ENCODE data around the gene HINT2. TPM values are rescaled to one million over a fixed set of nuclear protein-coding genes. Genes with fewer than 3 reads are reported as not detected.

The HINT2 gene
- total and polyA plus RNA-seq, 3 experiments from 2014 or later, result 65.1 to 71.7 (median 69.4) TPM

DNA sequence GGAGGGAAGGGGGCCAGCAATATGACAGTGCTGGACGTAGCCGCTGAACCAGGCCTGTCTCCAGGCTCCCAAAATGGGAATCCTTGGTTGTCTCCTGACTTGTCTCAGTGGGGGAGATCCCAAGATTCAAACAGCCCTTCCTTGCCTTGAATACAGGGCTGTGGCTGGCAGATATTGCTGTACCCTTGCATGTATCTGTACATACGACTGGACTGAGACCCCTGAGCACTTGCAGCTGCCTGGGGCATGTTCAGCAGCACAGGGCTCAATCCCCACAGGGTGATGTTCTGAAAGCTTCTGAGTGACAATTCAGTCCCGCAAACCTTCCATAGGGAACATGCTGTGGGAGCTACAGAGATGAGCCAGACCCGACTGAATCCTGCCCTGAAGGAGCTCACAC, 42.0 kb upstream of the HINT2 start:
- no peaks in the 10 kb centered on the region for H3K4me1 ChIP-seq (ENCODE audit: insufficient read depth, low read length)
- no peak overlapping the region for H3K27ac ChIP-seq (ENCODE audit: low read depth, low read length)
- ChIA-PET CTCF (interaction anchor here (1.4 kb wide), 1 partner anchor 10 kb away, joined by 3 read pairs; no protein-coding TSS in a partner anchor), POLR2A (no interaction called here)
- no peaks in the 10 kb centered on the region for H3K9me3 ChIP-seq (ENCODE audit: low read length)
- no peak for DNase-seq
- no peak overlapping the region for H3K27ac Mint-ChIP-seq
- H3K4me3 Mint-ChIP-seq, result no peak overlapping the region
- peaks cover 0 to 6% (median 5%) of the 10 kb centered on the region in 3 donors for H3K4me1 Mint-ChIP-seq
- H3K36me3 ChIP-seq (ENCODE audit: insufficient read depth, low read length), result no peaks in the 10 kb centered on the region
- H3K27me3 ChIP-seq (ENCODE audit: insufficient read depth, low read length, poor library complexity, severe bottlenecking), result no peaks in the 10 kb centered on the region
- peaks cover 7 to 13% of the 10 kb centered on the region in 2 donors for H3K27me3 Mint-ChIP-seq
- no peaks in the 10 kb centered on the region for H3K36me3 Mint-ChIP-seq
- no peaks in the 10 kb centered on the region for H3K9me3 Mint-ChIP-seq
- no peak overlapping the region for H3K4me3 ChIP-seq (ENCODE audit: low read length)

DNA sequence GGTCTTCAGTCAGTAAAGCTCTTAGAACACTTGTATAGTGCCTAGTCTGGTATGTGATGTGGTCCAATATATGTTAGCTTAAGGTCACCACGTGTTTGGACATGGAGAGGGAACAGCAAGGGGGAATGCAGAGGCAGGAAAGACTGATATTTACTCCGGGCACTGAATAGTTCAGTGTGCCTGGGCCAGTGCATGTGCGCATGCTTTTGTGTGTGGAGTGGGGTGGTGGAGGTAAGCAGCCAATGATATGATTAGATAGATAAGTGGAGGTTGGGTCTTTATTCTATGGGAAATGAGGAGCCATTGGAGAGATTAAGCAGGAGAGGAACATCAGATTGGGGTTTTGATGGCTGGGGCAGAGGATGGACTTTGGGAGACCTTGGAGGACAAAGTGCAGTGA, 41.4 kb upstream of the HINT2 start:
- POLR2A ChIA-PET, result no interaction called here
- Mint-ChIP-seq H3K4me3 (no peak overlapping the region), H3K27ac (peak overlapping the region in 1 of 8 donors; percentile 10), H3K4me1 (peaks cover 0 to 6% (median 5%) of the 10 kb centered on the region in 3 donors), H3K27me3 (peaks cover 5 to 9% of the 10 kb centered on the region in 2 donors), H3K9me3 (no peaks in the 10 kb centered on the region), H3K36me3 (no peaks in the 10 kb centered on the region)
- DNase-seq, result no peak
- CTCF ChIA-PET, result interaction anchor here (0.7 to 1.4 kb wide), 2 partner anchors 9 to 26 kb away, joined by 3 read pairs; no protein-coding TSS in a partner anchor
- Histone ChIP-seq H3K27me3 (ENCODE audit: insufficient read depth, low read length, poor library complexity, severe bottlenecking) (no peaks in the 10 kb centered on the region), H3K4me1 (ENCODE audit: insufficient read depth, low read length) (no peaks in the 10 kb centered on the region), H3K36me3 (ENCODE audit: insufficient read depth, low read length) (no peaks in the 10 kb centered on the region), H3K9me3 (ENCODE audit: low read length) (no peaks in the 10 kb centered on the region), H3K27ac (ENCODE audit: low read depth, low read length) (no peak overlapping the region), H3K4me3 (ENCODE audit: low read length) (no peak overlapping the region)

DNA sequence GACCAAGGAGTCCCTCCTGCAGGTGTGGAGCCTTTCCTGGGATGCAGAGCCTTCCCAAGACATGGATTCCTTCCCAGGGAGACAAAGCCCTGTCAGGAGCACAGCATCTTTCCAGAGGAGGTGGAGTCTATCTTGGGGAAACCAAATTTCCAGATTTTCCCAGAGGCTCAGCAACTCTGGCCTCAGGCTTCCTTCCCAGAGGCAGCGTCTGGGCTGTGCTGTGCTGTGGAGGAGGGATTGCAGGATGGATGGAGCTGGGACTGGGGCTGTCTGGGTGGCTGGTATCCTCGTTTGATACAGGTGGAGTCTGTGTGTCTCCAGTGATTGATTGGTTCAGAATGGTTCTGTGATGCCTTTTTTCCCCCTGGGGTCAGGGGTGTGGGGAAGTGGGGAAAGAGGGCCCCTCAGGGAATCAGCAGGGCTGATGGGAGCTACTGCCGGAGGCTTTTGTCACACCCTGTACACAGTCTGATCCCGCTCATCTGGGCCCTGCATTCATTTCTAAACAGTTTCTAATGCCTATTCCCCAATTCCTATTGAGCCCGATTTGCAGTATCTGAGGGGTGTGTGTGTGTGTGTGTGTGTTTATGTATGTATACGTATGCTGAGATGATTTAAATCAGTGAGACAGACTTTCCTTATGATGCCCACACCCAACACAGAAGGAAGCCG, 39.4 kb upstream of the HINT2 start:
- Histone ChIP-seq H3K4me1 (ENCODE audit: insufficient read depth, low read length) (no peaks in the 10 kb centered on the region), H3K9me3 (ENCODE audit: low read length) (no peaks in the 10 kb centered on the region), H3K27me3 (ENCODE audit: insufficient read depth, low read length, poor library complexity, severe bottlenecking) (no peaks in the 10 kb centered on the region), H3K27ac (ENCODE audit: low read depth, low read length) (no peak overlapping the region), H3K4me3 (ENCODE audit: low read length) (no peak overlapping the region), H3K36me3 (ENCODE audit: insufficient read depth, low read length) (no peaks in the 10 kb centered on the region)
- H3K4me1 Mint-ChIP-seq, result peaks cover 0 to 6% (median 5%) of the 10 kb centered on the region in 3 donors
- H3K4me3 Mint-ChIP-seq, result no peak overlapping the region
- H3K9me3 Mint-ChIP-seq, result no peaks in the 10 kb centered on the region
- ChIA-PET POLR2A (no interaction called here), CTCF (no interaction called here)
- H3K27me3 Mint-ChIP-seq, result peaks cover 0 to 3% of the 10 kb centered on the region in 2 donors
- DNase-seq, result no peak
- peak overlapping the region in 1 of 8 donors; percentile 60 for H3K27ac Mint-ChIP-seq
- no peaks in the 10 kb centered on the region for H3K36me3 Mint-ChIP-seq

DNA sequence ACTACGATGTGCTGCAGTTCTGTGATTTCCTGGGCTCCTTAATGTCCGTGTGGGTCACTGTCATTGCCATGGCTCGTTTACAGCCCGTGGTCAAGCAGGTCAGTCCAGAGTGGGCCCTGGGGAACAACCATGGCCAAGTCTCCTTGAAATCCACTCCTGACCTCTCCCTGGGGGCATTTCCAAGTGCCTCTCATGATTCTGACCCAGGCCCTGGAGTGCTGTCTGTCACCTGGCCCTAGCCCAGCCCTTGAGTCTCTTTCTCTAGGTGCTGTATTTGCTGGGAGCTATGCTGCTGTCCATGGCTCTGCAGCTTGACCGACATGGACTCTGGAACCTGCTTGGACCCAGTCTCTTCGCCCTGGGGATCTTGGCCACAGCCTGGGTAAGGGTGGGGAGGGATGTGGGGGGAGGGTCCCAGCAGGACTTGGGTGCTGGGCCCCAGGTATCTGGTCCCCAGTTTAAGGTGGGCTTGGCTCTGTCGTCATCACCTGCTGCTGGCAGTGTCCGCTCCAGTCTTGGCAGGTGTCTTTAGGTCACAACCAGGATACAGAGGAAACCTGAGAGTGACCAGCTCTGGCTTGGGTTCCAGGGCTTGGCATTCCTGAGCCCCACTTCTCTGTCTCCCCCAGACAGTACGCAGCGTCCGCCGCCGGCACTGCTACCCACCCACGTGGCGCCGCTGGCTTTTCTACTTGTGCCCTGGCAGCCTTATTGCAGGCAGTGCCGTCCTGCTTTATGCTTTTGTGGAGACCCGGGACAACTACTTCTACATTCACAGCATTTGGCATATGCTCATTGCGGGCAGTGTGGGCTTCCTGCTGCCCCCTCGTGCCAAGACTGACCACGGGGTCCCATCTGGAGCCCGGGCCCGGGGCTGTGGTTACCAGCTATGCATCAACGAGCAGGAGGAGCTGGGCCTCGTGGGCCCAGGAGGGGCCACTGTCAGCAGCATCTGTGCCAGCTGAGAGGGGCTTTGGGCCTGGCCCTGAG, 38.3 kb upstream of the HINT2 start:
- no peaks in the 10 kb centered on the region for H3K36me3 ChIP-seq (ENCODE audit: insufficient read depth, low read length)
- peaks cover 0 to 2% of the 10 kb centered on the region in 2 donors for H3K27me3 Mint-ChIP-seq
- no peaks in the 10 kb centered on the region for H3K9me3 Mint-ChIP-seq
- H3K36me3 Mint-ChIP-seq, result peaks cover 0 to 4% (median 2%) of the 10 kb centered on the region in 3 donors
- no peak overlapping the region for H3K4me3 ChIP-seq (ENCODE audit: low read length)
- H3K9me3 ChIP-seq (ENCODE audit: low read length), result no peaks in the 10 kb centered on the region
- ChIA-PET POLR2A (no interaction called here), CTCF (no interaction called here)
- H3K27ac Mint-ChIP-seq, result no peak overlapping the region
- H3K27ac ChIP-seq (ENCODE audit: low read depth, low read length), result no peak overlapping the region
- no peak for DNase-seq
- no peaks in the 10 kb centered on the region for H3K4me1 Mint-ChIP-seq
- H3K4me1 ChIP-seq (ENCODE audit: insufficient read depth, low read length), result no peaks in the 10 kb centered on the region
- no peaks in the 10 kb centered on the region for H3K27me3 ChIP-seq (ENCODE audit: insufficient read depth, low read length, poor library complexity, severe bottlenecking)
- H3K4me3 Mint-ChIP-seq, result no peak overlapping the region

DNA sequence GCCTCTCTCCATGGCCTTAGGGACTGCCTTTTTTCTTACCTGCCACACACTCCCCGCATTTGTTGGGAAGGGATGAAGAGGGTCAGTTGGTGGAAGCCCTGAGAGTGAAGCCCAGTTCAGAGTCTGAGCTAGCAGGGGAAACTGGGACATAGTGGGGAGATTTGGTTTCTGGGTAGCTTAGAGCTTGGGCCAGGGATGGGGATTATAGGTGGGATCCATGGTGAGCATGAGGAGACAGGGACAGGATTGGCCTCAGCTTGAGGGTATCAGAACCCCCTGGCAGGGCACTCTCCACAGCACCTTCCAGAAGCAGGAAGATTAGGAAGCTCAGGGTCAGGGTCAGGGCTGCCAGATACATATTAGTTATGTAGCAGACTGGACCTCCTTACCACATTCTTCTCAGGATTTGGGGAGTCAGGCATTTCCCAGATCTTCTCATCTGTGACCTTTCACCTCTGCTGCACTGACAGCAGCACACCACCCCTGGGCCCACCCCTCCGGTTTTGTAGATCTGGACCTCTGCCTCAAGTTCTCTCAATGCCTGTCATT, 37.5 kb upstream of the HINT2 start:
- POLR2A ChIA-PET, result no interaction called here
- H3K9me3 Mint-ChIP-seq, result no peaks in the 10 kb centered on the region
- H3K27me3 Mint-ChIP-seq, result peaks cover 0 to 2% of the 10 kb centered on the region in 2 donors
- H3K36me3 ChIP-seq (ENCODE audit: insufficient read depth, low read length), result no peaks in the 10 kb centered on the region
- H3K27ac ChIP-seq (ENCODE audit: low read depth, low read length), result no peak overlapping the region
- H3K27me3 ChIP-seq (ENCODE audit: insufficient read depth, low read length, poor library complexity, severe bottlenecking), result no peaks in the 10 kb centered on the region
- H3K27ac Mint-ChIP-seq, result no peak overlapping the region
- CTCF ChIA-PET, result interaction anchor here (1.4 to 2.1 kb wide), 2 partner anchors 26 to 30 kb away, joined by 5 to 6 read pairs; no protein-coding TSS in a partner anchor
- H3K36me3 Mint-ChIP-seq, result peaks cover 3 to 11% (median 4%) of the 10 kb centered on the region in 3 donors
- DNase-seq, result no peak
- H3K9me3 ChIP-seq (ENCODE audit: low read length), result no peaks in the 10 kb centered on the region
- peaks cover 0 to 1% (median 0%) of the 10 kb centered on the region in 3 donors for H3K4me1 Mint-ChIP-seq
- no peaks in the 10 kb centered on the region for H3K4me1 ChIP-seq (ENCODE audit: insufficient read depth, low read length)
- no peak overlapping the region for H3K4me3 ChIP-seq (ENCODE audit: low read length)
- H3K4me3 Mint-ChIP-seq, result no peak overlapping the region

DNA sequence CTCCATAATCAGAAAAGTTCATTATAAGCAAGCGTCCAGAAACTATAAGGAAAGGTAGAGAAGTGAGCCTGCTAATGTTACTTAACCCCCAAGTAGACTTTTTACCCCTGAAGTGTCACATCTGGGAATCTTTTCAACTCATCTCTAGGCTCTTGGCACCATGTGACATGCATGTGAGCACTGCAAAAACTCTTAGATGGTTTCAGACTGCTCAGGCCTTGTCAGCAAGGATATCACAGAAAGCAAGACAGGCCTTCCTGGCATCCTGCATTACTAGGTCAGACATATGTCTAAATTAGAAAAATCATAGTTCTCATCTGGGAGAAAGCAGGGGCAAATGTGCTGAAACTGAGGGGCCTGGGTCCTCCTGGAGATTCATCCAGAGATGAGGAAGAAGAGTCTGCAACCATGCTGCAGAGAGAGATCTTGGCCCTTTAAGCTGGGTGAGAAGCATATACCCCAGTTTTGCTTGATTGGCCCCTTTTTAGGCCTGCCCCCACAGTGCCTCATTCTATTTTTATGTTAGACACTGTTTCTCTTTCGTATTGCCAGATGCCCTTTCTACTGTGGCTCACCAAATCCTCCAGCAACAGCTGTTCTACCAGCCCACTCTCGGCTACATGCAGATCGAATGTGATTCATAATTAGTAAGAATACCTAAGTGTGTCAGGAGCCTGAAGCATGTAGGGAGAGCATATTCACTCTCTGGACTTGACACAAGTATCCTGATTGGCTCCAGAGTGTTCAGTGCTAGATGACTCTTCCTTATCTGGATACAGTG, 33.1 kb upstream of the HINT2 start:
- peaks cover 18% of the 10 kb centered on the region for H3K4me1 ChIP-seq (ENCODE audit: insufficient read depth, low read length)
- no peak overlapping the region for H3K4me3 ChIP-seq (ENCODE audit: low read length)
- H3K9me3 ChIP-seq (ENCODE audit: low read length), result no peaks in the 10 kb centered on the region
- Mint-ChIP-seq H3K9me3 (no peaks in the 10 kb centered on the region), H3K4me3 (no peak overlapping the region), H3K36me3 (peaks cover 5 to 17% (median 6%) of the 10 kb centered on the region in 3 donors), H3K27ac (peak overlapping the region in 2 of 8 donors; percentile 7 to 14), H3K4me1 (peaks cover 16 to 17% (median 16%) of the 10 kb centered on the region in 3 donors), H3K27me3 (no peaks in the 10 kb centered on the region)
- CTCF ChIA-PET, result interaction anchor here (1.2 kb wide), 1 partner anchor 9 kb away, joined by 3 read pairs; no protein-coding TSS in a partner anchor
- H3K27ac ChIP-seq (ENCODE audit: low read depth, low read length), result no peak overlapping the region
- no peaks in the 10 kb centered on the region for H3K36me3 ChIP-seq (ENCODE audit: insufficient read depth, low read length)
- POLR2A ChIA-PET, result no interaction called here
- no peak for DNase-seq
- no peaks in the 10 kb centered on the region for H3K27me3 ChIP-seq (ENCODE audit: insufficient read depth, low read length, poor library complexity, severe bottlenecking)

DNA sequence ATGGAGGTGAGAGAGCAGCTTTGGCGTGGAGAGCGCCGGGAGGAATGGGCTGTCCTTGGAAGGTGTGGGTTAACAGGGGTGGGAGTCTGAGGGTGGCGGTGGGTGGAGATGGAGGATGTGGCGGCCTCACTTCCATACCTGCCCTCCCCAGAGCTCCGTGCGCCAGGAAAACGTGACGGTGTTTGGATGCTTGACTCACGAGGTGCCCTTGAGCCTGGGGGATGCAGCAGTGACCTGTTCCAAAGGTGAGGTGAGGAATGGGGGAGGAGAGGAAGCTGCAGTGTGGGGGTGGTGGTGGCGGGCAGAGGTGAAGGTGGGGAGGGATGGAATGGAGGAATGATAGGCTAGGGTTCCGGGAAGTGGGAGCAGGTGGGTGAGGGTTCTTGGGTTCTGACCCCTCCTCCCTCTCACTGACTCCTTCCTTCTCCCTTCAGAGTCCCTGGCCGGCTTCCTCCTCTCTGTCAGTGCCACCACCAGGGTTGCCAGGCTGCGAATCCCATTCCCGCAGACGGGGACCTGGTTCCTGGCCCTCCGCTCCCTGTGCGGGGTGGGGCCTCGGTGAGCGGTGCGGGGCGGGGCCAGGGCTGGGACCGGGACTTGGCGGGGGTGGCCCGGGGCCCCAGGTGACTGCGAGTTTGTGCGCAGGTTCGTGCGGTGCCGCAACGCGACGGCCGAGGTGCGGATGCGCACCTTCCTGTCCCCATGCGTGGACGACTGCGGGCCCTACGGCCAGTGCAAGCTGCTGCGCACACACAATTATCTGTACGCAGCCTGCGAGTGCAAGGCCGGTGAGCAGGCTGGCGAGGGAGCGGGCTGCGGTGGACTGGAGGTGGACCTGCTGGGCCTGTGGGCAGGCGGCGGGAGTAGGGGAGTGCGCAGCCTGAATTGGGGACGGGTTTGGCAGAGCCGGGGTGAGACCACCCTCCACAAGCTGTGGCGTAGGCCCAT, 31.3 kb upstream of the HINT2 start:
- H3K27me3 Mint-ChIP-seq, result no peaks in the 10 kb centered on the region
- H3K9me3 Mint-ChIP-seq, result no peaks in the 10 kb centered on the region
- H3K27ac Mint-ChIP-seq, result peak overlapping the region in 2 of 8 donors; percentile 29 to 78
- peaks cover 16 to 17% (median 16%) of the 10 kb centered on the region in 3 donors for H3K4me1 Mint-ChIP-seq
- H3K36me3 Mint-ChIP-seq, result peaks cover 5 to 17% (median 6%) of the 10 kb centered on the region in 3 donors
- ChIA-PET POLR2A (no interaction called here), CTCF (interaction anchor here (1.0 to 1.2 kb wide), 2 partner anchors 11 to 12 kb away, joined by 3 to 4 read pairs; no protein-coding TSS in a partner anchor)
- H3K4me3 Mint-ChIP-seq, result no peak overlapping the region
- Histone ChIP-seq H3K36me3 (ENCODE audit: insufficient read depth, low read length) (no peaks in the 10 kb centered on the region), H3K27me3 (ENCODE audit: insufficient read depth, low read length, poor library complexity, severe bottlenecking) (no peaks in the 10 kb centered on the region), H3K27ac (ENCODE audit: low read depth, low read length) (no peak overlapping the region), H3K9me3 (ENCODE audit: low read length) (no peaks in the 10 kb centered on the region), H3K4me3 (ENCODE audit: low read length) (no peak overlapping the region), H3K4me1 (ENCODE audit: insufficient read depth, low read length) (peaks cover 18% of the 10 kb centered on the region)
- DNase-seq, result no peak
